KOPT-K1 (cell line): Measurements from ENCODE around the gene CCDC116.
"Not testable (repeated sequence)": the region's sequence is repeated elsewhere in the genome, so short reads cannot be mapped to it uniquely, and the experiment has no call there.

ENCODE experiments used
- H3K27ac ChIP-seq: fragments of 200-600 bp; sonication (generic); 2 replicates; pipeline ENCODE4 v1.5.1; 2016; ENCODE audit warnings: antibody characterized with exemption, mild to moderate bottlenecking, low read depth, low read length; ENCODE audit not compliant: poor library complexity, severe bottlenecking
- H3K36me3 ChIP-seq: fragments of 200-600 bp; sonication (generic); 2 replicates; pipeline ENCODE4 v1.5.1; 2017; ENCODE audit warnings: antibody characterized with exemption, mild to moderate bottlenecking, low read length, moderate library complexity; ENCODE audit not compliant: insufficient read depth
- H3K9me3 ChIP-seq: fragments of 200-600 bp; sonication (generic); 2 replicates; pipeline ENCODE4 v1.5.1; 2017; ENCODE audit warnings: antibody characterized with exemption, low read length, mild to moderate bottlenecking; ENCODE audit not compliant: insufficient read depth, poor library complexity, severe bottlenecking

The CCDC116 gene

GRCh38 chr22:21672107-21672629, 39.6 kb downstream of the CCDC116 start:
- H3K9me3 ChIP-seq = no peaks in the 10 kb centered on the region
- peaks cover 67% of the 10 kb centered on the region for H3K36me3 ChIP-seq
- no peak overlapping the region for H3K27ac ChIP-seq

GRCh38 chr22:21673534-21674321, 41.2 kb downstream of the CCDC116 start:
- H3K9me3 ChIP-seq = no peaks in the 10 kb centered on the region
- H3K27ac ChIP-seq = no peak overlapping the region
- H3K36me3 ChIP-seq = peaks cover 72% of the 10 kb centered on the region

GRCh38 chr22:21674638-21675245, 42.2 kb downstream of the CCDC116 start:
- Histone ChIP-seq H3K27ac (no peak overlapping the region), H3K9me3 (no peaks in the 10 kb centered on the region), H3K36me3 (peaks cover 70% of the 10 kb centered on the region)

GRCh38 chr22:21677606-21678443, 45.3 kb downstream of the CCDC116 start:
- Histone ChIP-seq H3K36me3 (peaks cover 61% of the 10 kb centered on the region), H3K9me3 (no peaks in the 10 kb centered on the region), H3K27ac (no peak overlapping the region)

- not testable (repeated sequence) for H3K27ac ChIP-seq, H3K9me3 ChIP-seq
- peaks cover 59% of the 10 kb centered on the region for H3K36me3 ChIP-seq
These were observed 46.3 kb downstream of the CCDC116 start for GRCh38 chr22:21678842-21679241.

GRCh38 chr22:21679383-21679782, 46.8 kb downstream of the CCDC116 start:
- H3K9me3 ChIP-seq = no peaks in the 10 kb centered on the region
- peaks cover 54% of the 10 kb centered on the region for H3K36me3 ChIP-seq
- no peak overlapping the region for H3K27ac ChIP-seq

- Histone ChIP-seq H3K9me3 (no peaks in the 10 kb centered on the region), H3K36me3 (peaks cover 54% of the 10 kb centered on the region), H3K27ac (no peak overlapping the region)
These were observed 48.4 kb downstream of the CCDC116 start for GRCh38 chr22:21680830-21681565.

GRCh38 chr22:21681566-21682370, 49.2 kb downstream of the CCDC116 start:
- H3K36me3 ChIP-seq = peaks cover 59% of the 10 kb centered on the region

GRCh38 chr22:21682385-21683175, 50.0 kb downstream of the CCDC116 start:
- Histone ChIP-seq H3K36me3 (peaks cover 67% of the 10 kb centered on the region), H3K27ac (no peak overlapping the region), H3K9me3 (no peaks in the 10 kb centered on the region)

More at GRCh38 chr22:21681566-21682370, 49.2 kb downstream of the CCDC116 start:
- no peak overlapping the region for H3K27ac ChIP-seq
- no peaks in the 10 kb centered on the region for H3K9me3 ChIP-seq

- H3K36me3 ChIP-seq = peaks cover 73% of the 10 kb centered on the region
- H3K9me3 ChIP-seq = no peaks in the 10 kb centered on the region
These were observed 50.8 kb downstream of the CCDC116 start for GRCh38 chr22:21683401-21683811.

GRCh38 chr22:21684492-21685163, 52.1 kb downstream of the CCDC116 start:
- H3K9me3 ChIP-seq = no peaks in the 10 kb centered on the region
- peaks cover 82% of the 10 kb centered on the region for H3K36me3 ChIP-seq
- H3K27ac ChIP-seq = no peak overlapping the region

More at GRCh38 chr22:21683401-21683811, 50.8 kb downstream of the CCDC116 start:
- no peak overlapping the region for H3K27ac ChIP-seq

- peaks cover 87% of the 10 kb centered on the region for H3K36me3 ChIP-seq
- no peaks in the 10 kb centered on the region for H3K9me3 ChIP-seq
- H3K27ac ChIP-seq = no peak overlapping the region
These were observed 52.6 kb downstream of the CCDC116 start for GRCh38 chr22:21685164-21685513.

- Histone ChIP-seq H3K36me3 (peaks cover 90% of the 10 kb centered on the region), H3K27ac (no peak overlapping the region), H3K9me3 (no peaks in the 10 kb centered on the region)
These were observed 53.6 kb downstream of the CCDC116 start for GRCh38 chr22:21686193-21686608.
